HG02852 (cell line): ENCODE data around the gene CLCA4.

Experiments used
- ATAC-seq: cut with Tn5 transposase; IDR thresholded peaks from one replicate; pipeline ENCODE4 v1.9.1; 2021; ENCODE audit warnings: mild to moderate bottlenecking, moderate library complexity; ENCODE audit not compliant: unreplicated experiment

The CLCA4 gene

DNA sequence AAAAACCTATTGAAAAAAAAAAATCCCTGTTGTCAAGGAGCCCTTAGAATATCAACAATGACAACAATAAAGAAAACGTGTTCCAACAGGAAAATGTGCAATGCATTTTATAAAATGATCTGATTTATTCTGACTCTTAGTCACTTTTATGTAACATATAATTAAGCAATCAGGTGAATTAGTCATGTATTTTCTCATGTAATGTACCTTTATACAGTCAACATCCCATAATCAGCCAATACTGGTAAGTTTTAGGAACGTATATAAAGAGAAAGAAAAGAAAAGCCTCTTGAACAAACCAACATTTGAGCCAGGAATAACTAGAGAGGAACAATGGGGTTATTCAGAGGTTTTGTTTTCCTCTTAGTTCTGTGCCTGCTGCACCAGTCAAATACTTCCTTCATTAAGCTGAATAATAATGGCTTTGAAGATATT, at the start of gene CLCA4:
CLCA4 (plus strand) TSS at position 292 of the 435 bp plus-strand sequence; CDS start at position 334, 42 bp downstream.
- no peak for ATAC-seq

DNA sequence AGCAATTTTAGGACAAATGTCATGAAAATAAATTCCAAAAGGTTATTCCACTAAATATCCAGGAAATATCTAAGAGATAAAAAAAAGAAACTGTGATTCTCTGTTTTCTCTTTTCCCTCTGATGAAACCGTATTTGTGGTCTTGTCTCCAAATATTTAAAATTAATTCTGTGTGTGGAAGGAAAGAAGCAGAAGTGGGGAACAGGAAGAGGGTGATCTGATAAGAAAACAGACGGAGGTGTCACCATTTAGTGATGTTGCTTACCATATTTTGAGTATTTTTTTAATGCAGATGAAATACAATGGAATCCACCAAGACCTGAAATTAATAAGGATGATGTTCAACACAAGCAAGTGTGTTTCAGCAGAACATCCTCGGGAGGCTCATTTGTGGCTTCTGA, 48.6 kb upstream of the CLCA4 start:
- ATAC-seq: no peak

DNA sequence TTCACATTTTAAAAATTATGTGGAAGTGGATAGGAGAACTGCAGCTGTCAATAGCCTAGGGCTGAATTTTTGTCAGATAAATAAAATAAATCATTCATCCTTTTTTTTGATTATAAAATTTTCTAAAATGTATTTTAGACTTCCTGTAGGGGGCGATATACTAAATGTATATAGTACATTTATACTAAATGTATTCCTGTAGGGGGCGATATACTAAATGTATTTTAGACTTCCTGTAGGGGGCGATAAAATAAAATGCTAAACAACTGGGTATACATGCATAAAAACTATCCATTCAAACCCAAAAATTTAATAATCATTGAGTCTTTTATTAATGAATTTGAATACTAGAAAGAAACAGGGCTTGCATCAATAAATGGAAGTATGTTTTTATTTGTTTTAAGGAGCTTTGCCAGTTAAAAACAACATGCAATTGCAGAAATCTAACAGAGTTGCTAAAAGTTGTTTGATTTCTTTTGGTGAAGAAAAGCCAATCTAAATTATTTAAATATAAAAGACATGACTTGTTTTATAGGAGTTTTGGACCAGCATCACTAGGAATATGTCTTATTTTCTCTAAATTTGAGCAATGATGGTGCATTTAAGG, 46.8 kb upstream of the CLCA4 start:
- no peak for ATAC-seq

- no peak for ATAC-seq
These were observed 46.2 kb upstream of the CLCA4 start for GRCh38 chr1:86500714-86501113.

GRCh38 chr1:86502125-86502646, 44.7 kb upstream of the CLCA4 start:
- ATAC-seq: peak; percentile 78

- ATAC-seq: peak; percentile 24
These were observed 44.0 kb upstream of the CLCA4 start for GRCh38 chr1:86502721-86503405.

- no peak for ATAC-seq
These were observed 43.3 kb upstream of the CLCA4 start for GRCh38 chr1:86503406-86504136.

DNA sequence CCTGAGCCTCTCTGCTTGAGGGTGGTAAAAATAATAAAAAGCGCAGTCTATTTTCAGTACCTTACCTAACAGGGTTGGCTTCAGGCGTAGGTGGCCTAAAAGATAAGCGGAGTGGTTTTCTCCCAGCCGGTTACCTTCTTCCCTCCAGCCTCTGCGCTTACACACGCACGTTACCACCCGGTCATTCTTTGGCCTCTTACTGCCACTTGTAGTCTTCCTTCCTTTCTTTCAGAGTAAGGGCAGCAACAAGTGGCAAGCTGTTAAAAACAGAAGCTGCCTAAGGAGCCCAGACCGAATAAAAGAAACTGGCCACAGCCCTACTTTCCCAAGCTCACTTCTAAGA, 42.8 kb upstream of the CLCA4 start:
- no peak for ATAC-seq

GRCh38 chr1:86504895-86505563, 41.8 kb upstream of the CLCA4 start:
- ATAC-seq: no peak

- no peak for ATAC-seq
These were observed 41.3 kb upstream of the CLCA4 start for GRCh38 chr1:86505564-86505902.

DNA sequence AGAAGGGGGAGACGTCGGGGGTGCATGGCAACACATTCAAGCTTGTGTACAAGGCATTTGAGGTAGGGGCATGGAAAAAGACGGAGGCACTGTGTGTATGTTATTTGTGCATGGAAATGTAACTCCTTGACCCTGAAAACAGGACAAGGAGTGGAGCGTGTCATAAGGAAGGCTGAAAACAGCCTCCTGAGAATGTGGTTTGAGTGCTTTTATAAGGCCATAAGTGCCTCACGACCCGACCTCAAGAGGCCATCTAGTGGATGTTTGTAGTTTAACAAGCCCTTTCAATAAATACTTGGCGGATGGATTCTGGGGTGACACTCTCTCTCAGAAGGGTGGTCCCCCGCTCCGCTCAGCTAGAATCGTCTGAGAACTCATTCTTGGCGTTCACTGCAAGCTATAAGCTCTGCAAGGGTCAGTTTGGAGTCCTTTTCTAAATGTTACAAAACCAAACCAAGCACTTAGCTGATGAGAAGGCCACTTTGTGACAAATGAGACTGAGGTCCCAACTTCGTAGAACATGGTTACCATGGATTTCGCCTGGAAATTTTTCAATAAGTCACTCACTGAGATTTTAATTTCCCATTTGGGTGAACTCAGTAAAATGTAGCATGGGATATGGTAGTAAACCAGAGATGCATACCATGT, 38.8 kb upstream of the CLCA4 start:
- no peak for ATAC-seq

GRCh38 chr1:86508583-86508969, 38.3 kb upstream of the CLCA4 start:
- no peak for ATAC-seq

GRCh38 chr1:86515597-86515996, 31.3 kb upstream of the CLCA4 start:
- ATAC-seq: no peak

DNA sequence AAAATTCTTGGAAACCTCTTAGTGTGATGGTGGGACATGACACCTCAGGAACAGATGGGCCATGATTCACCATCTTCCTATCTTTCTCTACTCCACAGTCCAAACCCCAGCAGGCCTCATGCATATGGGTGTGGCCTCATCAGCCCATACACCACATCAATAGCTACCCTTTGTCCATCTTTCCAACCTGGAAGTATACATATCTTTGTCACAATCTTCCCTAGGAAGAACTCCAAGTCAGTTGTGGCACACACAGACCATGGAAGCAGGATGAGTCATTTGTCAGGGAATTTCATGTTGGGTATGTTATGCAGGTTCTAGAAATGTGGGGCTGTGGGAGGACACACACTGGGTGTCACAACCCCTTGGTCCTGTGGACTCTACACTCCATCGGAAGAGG, 30.5 kb upstream of the CLCA4 start:
- ATAC-seq: no peak

- ATAC-seq: no peak
These were observed 29.5 kb upstream of the CLCA4 start for GRCh38 chr1:86517336-86517735.

- no peak for ATAC-seq
These were observed 25.9 kb upstream of the CLCA4 start for GRCh38 chr1:86520789-86521521.

DNA sequence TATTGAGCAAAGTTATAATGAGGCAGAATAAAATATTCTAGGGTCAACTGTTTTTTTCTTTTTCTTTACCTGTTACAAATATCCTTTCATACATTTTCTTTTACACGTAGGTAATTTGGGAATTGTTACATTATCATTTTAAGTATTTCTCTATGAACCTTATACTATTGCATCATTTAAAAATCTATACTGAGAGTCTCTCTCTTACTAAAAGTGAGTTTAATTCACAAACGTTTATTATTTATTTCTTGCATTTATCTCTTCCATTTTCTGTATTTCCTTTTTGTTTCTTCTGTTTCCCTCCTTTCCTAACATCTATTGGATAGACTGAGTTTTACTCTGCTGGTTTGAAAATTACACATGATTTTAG, 25.4 kb upstream of the CLCA4 start:
- no peak for ATAC-seq

DNA sequence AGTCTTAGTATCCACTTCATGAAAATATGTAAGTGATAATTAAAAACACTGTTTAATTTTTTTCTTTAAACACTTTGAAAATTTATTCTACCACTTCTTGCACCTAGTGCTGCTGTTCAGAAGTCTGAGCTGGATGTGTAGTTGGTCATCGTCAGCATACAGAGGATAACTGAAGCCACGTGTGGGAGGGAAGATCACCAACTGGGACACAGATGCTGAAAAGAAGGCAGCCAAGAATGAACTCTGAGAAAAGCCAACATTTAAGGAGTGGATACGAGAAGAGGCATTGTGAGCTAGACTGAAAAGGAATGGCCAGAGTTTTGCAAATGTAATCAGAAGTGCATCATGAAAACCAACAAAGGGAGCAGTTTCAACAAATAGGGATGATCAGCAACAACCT, 24.6 kb upstream of the CLCA4 start:
- no peak for ATAC-seq

GRCh38 chr1:86523670-86524354, 23.1 kb upstream of the CLCA4 start:
- no peak for ATAC-seq

DNA sequence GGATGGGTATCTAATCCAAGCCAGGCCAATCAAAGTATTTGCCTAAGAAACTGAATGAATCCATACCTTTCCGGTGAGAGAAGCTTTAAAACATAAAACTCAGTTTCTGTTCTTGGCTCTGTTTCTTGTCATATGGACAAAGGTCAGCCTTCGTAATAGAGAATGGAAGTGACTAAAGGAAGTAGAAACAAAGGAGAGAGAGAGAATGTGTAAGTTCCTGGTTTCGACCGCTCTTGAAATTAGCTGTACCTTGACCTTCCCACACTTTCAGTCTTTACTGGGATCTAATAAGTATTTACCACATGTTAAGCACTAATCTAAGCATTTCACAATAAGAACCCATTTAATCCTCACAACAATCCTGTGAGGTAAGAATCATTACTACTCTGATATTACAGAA, 19.6 kb upstream of the CLCA4 start:
- no peak for ATAC-seq
